Pons (tissue), 1 donor: ENCODE results near the gene MMP23B.
"Not testable (repeated sequence)": the region's sequence is repeated elsewhere in the genome, so short reads cannot be mapped to it uniquely, and the experiment has no call there.

Experiments used
- DNase-seq: peaks from one replicate; pipeline ENCODE4 v3.0.0-alpha.2; 2016; ENCODE audit warnings: low spot score

The MMP23B gene

DNA sequence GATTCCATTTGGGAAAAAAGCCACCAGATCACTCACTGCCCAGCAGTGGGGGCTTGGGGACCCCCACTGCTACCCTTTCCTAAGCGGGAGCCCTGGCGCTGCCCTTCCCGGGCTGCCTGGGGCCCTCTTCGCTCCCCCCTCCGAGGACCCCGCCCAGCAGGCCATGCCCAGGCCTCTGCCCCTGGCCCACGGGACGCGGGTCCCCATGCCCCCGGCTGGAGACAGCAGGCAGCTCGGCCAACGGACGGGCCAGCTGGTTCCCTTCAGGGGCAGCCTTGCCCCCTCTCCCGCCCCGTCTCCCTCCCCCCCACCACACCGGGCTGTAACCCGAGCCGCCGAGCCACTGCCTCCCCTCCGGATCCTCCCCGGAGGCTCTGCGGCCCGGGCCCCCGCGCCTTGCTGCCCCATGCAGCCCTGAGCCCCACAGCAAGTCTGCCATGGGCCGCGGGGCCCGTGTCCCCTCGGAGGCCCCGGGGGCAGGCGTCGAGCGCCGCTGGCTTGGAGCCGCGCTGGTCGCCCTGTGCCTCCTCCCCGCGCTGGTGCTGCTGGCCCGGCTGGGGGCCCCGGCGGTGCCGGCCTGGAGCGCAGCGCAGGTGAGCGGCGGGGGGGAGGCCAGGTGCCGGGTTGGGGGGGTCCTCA lies at the start of gene MMP23B:
MMP23B (plus strand) TSS at position 392 of the 639 bp plus-strand sequence; CDS start at position 438, 46 bp downstream.
- DNase-seq, result no peak

DNA sequence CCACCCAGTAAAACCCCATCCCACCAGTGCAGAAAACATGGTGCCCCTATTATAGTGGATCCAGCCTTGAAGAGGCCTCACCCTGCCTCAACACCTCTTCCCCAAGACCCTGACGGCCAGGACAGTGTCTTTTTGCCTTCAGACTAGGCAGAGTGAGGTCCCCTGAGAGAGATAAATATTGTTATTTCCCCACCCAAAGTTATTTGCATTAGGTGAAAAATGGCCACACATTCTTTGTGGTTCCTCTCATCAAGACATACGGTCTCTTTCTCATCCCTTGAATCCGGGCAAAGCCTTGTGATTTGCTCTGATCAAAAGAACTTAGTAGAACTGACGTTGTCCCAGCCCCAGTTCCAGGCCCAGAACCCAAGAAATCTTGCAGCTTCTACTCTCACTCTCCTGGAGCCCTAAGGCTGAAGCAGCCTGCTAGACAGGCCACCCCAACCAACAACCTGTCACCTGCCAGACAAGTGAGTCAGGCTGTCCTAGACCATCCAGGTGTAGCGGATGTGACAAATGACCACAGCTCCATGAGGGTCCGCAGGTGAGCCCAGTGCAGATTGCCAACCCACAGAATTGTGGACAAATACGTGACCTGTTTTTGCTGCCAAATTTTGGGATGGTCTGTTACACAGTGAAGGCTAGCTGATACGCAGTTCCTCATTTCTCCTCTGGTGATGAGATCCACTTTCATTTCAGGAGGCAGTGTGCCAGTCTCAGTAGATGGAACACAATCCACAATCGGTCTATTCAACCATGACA lies 49.2 kb upstream of the MMP23B start:
- no peak for DNase-seq

DNA sequence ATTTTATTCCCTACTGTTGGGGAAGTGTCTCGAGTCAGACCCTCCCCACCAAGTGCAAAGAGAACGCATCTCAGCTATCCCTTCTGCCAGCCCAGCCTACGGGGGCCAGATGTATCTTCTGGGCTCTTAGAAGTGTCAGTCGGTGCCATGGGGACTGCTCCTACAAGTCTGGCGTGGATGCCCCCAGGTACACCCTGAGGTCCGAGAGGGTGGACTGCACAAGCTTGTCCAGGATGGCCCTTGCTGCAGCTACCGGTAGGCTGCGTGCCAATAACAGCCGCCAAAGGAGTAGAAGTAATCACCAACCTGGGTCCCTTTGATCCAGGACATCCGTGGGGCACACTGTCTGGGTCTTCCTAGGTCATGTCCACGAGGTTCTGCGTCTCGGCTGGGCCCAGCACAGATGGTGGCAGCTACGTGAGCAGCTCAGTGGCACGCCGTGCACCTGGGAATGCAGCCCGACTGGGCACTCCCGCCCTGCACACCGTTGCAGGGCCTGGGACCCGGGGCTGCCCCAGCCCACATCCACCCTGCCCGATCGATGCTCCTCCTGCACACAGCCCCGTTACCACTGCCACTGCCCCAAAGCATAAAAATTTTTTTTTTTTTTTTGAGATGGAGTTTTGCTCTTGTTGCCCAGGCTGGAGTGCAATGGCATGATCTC lies 48.5 kb upstream of the MMP23B start:
- DNase-seq, result no peak

DNA sequence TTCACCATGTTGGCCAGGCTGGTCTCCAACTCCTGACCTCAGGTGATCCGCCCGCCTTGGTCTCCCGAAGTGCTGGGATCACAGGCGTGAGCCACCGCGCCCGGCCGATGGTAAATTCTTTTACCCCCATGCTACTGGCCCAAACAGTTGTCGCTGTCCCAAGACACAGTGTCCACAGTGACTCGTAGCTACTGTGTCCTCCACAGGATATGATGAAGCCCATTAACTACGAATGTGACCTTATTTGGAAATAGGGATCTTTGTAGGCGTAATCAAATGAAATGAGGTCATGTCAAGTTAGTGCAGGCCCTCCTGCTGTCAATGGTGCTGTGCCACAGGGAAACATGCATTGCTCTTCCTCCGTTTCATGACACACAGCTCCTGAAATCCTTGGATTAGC lies 40.5 kb upstream of the MMP23B start:
- DNase-seq, result no peak

DNA sequence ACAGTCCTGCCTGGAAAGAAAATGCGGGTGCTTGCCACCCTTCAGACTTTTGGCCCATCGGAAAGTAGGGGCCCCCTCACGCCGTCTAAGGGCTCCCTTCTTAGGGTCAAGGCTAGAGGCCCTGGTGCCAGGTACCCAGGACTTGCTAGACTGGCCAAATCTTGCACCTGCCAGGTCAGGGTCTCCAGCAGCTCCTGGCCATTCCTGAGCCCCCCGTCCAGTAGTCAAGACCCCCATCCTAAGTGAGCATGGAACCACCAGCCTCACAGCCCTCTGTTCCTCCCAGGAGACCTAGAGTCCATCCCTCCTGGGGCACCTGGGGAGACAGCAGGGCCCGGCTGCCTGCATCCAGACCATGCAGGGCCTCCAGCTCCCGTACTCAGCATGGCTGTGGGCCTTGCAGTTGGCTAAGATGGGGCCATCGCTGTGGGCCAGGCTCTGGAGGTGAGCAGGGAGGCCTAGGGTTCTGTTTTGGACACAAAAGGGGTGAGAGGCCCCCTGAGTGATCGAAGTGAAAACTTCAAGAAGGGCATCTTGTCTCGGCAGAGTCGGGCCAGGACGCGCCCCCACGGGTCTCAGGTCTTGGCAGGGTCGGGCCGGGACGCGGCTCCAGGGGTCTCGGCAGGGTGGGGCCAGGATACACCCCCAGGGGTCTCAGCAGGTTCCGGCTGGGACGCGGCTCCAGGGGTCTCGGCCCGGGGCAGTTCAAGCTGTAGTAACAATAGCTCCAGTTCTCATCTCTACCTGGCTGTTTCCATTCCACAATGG lies 38.0 kb upstream of the MMP23B start:
- DNase-seq, result no peak

DNA sequence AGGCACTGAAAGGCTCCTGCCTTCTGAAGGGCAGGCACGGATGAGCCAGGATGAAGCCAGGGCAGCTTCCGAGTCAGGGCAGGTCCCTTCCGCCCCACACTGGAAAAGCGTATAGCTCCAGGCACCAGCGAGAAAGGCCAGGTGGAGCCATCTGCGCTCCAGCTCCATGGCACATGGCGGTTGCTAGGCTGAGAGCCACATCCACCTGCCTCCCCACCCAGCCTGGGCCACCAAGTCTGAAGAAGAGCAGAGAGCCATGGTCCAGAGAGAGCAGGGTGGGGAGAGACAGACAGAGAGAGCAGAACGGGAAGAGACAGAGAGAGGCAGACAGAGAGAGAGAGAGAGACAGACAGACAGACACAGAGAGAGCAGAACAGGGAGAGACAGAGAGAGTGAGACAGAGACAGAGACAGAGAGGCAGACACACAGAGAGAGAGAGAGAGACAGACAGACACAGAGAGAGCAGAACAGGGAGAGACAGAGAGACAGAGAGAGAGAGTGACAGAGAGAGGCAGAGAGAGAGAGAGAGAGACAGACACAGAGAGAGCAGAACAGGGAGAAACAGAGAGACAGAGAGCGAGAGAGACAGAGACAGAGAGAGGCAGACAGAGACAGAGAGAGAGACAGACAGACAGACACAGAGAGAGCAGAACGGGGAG lies 37.2 kb upstream of the MMP23B start:
- DNase-seq, result no peak

DNA sequence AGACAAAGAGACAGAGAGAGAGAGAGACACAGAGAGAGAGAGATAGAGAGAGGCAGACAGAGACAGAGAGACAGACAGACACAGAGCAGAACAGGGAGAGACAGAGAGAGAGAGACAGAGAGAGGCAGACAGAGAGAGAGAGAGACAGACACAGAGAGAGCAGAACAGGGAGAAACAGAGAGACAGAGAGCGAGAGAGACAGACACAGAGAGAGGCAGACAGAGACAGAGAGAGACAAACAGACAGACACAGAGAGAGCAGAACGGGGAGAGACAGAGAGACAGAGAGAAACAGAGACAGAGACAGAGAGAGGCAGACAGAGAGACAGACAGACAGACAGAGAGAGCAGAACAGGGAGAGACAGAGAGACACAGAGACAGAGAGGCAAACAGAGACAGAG lies 36.6 kb upstream of the MMP23B start:
- not testable (repeated sequence) for DNase-seq

DNA sequence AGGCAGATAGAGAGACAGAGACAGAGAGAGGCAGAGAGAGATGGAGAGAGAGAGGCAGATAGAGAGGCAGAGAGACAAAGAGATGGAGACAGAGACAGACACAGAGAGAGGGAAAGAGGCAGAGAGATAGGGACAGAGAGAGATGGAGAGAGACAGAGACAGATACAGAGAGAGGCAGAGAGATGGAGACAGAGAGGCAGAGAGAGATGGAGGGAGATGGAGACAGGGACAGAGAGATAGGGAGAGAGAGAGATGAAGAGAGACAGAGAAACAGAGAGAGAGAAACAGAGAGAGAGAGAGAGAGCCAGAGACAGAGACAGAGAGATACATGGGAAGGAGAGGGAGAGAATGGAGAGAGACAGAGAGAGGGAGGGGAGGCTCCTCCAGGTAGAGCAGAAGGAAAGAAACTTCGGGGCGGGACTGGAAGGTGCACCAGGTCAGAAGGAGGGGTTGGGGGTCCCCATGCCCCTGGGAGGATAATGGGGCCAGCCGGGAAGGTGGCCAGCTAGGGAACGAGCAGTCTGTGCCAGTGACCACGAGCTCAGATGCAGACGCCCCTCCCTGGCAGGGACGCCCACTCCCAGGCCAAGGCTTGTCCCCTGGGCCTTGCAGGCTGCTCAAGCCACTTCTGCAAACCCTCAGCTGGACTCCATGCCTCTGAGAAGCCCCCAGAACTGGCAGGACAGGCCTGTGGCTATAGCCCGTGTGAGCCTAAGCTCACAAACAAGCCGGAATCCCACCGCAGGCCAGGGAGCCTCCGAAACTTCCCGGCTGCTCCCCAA lies 35.3 kb upstream of the MMP23B start:
- no peak for DNase-seq

DNA sequence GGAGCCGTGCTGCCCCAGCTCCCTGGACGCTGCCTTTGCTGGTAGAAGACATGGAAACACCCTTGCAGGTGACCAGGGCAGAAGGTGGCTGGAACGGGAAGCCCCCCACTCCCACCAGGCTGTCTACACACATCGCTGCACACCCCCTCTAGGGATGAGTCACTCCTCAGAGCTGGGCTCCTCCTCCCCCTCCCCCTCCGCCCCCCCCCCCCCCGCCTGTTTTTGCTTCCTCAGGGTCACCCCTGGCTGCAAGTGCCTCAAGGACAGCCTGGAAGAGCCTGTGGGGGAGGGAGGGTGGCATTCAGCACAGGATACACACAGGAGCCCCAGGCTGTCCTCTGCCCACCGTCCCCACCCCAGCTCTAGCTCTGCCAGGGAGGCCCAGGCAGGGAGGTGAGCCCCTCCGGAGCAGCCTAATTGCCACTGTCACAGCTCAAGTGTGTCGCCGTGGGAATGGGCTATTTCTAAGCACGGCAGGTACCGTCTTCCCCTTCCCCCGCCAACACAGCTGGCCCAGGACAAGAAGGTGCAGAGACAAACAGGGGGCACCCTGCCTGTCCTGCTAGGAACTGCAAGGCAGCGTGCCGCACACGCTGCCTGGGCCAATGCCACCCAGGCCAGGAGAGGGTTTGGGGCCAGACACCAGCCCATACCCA lies 34.6 kb upstream of the MMP23B start:
- no peak for DNase-seq

DNA sequence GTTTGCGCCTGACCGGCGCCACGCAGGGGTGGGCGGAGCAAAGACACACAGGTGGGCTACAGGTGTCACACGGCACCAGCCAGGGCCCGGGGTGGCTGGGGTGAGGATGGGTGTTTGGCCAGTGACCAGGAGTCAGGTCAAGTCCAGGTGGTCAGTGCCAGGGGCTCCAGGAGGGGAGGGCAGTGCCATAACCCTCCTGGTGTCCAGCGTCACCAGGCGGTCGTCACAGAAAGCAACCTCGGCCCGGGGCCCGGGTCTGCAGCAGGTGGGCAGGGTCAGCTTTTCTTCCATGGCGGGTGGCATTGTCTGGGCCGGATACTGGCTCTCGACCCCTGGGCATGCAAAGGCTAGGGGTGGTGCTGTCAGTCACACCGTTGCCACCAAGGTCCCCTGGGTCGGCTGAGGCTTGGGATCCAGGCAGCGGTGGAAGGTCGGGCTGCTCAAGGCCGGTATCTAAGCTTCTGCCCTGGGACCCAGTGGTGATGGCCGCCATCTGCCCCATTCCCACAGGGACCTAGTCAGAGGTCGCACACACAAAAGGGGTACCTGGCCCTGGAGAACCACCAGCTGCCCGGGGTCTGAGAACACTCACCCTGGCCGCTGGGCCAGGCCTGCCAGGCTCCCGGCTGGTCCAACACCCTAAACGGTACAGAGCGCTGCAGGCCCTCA lies 33.8 kb upstream of the MMP23B start:
- DNase-seq, result no peak

DNA sequence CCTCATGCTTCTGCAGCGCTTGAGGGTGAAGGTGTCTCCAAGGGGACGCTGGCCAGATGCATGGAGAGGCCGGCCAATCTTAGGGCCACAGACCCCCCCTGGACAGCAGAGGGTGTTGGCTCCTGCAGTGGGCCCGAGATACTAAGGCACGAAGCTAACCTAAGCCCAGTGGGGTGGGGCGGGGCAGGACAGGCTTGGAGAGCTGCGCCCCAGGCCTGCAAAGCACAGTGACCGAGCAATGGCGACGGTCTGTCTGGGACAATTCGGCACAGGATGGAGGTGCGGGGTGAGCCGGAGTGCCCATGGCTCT lies 33.3 kb upstream of the MMP23B start:
- DNase-seq, result no peak

DNA sequence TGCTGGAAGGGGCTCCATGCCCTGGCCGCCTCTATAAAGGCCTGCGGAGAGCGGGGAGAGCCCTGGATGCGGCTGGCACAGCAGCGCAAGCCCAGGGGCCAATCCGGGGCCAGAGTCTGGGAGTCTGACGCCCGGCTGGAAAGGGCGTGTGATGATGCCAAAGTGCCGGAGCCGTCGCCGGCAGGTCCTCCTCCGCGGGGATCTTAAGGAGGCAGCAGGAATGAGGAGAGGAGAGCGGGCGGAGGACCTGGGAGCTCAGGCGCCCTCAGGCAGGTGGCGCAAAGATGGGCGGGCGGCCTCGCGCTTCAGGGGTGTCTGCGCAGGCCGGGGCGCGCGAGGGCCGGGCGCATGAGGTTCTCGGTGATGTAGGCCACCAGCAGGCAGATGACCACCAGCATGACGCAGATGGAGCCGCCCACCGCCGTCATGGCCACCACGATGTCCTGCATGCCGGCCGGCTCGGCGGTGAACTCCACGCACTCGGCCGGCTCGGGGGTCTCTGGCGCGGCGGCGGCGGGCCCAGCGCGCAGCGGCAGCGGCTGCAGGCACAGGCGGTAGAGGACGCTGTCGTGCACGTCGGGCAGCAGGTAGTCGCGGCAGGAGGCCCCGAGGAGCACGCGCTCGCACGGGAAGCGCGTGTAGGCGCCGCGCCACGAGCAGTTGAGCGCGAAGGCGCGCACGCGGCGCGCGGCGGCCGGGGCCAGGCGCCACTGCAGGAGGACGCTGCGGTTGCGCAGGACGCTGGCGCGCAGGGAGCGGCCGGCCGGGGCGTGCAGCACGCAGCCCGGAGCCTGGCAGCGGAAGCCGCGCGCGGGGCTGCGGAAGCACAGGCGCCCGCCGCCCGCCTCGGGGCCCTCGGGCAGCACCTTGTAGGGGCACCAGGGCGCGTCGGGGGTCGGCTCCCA lies 32.7 kb upstream of the MMP23B start:
- DNase-seq, result no peak

DNA sequence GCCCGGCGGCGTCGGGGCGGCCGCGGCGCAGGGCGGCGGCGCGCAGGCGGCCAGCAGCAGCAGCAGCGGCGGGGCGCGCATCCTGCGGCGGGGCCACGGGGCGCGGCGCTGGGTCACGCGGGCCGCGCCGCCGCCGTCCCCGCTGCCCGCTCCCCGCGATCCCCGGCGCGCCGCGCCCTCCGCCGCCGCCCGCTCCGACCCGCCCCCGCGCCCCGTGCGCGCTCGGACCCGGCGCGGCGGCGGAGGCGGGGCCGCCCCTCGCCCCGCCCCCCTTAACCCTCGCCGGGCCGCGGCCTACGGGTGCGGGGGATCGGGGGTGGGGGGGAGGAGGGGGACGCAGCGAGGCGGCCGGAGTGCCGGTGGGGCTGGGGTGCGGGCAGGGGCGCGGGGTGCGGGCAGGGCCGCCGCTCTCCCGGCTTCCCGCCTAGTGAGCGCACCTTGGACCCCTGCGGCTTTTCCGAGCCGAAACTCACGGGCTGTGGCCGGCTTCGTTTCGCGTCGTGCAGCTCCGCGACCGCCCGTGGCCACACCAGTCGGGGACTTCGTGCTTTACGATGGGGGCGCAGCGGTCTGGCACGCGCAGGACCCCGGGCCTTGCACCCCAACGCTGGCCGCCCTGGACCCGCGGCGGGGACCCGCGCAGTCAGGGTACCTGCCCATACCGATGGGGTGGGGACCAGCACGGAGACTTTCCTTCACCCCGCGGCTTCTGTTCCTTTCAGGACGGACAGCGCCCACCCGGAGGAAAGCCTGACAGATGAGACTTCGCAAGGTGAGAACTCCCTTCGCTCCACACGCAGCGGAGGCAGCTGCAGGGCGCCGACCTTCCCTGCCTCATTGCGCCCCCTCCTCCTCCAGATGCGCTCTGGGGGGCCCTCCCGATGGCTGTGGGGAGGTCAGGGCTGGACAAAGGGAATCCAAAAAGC lies 31.8 kb upstream of the MMP23B start, which contains the start of gene FNDC10:
FNDC10 (minus strand) TSS at position 201 of the 926 bp plus-strand sequence; CDS start at position 81, 120 bp downstream.
- DNase-seq, result no peak

DNA sequence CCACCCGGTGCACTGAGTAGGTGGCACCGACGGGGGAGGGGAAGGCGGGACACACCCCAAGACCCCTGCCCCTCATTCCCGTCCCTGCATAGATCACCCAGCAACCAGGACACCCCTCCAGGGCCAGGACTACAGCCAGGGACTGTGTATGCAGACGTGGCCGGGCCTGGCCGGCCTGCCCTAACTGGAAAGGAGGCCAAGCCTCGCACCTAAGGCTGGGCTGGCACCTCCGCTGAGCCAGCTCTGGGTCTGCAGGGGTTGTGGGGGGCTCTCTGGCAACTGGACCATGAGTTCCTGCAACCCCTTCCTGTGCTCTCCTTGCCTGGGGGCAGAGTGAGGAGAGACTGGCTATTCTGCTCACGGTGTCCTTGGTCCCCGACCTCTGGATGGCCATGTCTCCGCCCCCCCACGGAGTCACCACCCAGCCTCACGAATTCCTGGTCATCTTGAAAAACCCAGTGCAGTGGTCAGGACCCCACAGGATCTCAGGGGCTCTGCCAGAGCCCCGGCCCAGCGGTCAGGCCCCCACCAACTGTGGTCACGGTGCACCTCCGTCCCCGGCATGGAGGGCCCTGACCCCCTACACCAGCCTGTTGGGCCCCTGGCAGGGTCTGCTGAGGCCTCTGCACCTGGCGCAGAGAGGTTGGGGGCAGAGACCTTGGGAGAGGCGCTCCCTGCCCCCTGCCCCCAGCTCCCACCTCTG lies 31.0 kb upstream of the MMP23B start:
- DNase-seq, result no peak

DNA sequence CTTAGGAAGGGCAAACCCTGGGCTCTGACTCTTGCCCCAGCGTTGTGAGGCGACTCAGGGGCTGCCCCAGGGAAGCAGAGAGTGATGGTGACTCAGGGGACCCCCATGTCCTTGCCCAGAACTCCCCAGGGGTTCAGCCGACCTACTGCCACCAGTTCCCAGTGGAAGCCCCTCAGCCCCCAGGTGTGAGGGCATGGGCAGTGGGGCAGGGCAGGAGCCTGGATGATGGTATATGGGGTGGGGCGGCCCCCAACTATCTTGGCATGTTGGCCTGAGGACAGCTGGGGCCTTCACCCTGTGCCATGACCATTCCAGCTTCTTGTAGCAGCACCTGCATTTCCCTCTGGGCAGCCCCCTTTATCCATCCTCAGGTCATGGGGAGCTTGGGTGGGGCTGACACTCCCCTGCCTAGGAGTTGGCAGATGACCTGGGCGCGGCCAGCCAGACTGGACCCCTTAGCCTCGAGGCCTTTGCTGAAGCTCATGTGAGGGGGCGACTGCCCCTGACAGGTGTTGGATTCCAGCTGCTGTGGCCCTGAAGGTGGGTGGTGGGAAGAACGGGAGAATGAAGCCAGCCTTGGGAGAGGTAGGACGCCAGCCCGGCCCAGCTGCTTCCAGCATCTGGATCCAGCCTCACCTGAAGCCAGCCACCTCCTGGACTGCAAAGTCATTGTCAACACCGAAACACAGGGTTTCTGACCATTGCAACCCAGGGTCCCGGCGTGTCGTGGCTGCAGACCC lies 30.2 kb upstream of the MMP23B start:
- DNase-seq, result no peak

DNA sequence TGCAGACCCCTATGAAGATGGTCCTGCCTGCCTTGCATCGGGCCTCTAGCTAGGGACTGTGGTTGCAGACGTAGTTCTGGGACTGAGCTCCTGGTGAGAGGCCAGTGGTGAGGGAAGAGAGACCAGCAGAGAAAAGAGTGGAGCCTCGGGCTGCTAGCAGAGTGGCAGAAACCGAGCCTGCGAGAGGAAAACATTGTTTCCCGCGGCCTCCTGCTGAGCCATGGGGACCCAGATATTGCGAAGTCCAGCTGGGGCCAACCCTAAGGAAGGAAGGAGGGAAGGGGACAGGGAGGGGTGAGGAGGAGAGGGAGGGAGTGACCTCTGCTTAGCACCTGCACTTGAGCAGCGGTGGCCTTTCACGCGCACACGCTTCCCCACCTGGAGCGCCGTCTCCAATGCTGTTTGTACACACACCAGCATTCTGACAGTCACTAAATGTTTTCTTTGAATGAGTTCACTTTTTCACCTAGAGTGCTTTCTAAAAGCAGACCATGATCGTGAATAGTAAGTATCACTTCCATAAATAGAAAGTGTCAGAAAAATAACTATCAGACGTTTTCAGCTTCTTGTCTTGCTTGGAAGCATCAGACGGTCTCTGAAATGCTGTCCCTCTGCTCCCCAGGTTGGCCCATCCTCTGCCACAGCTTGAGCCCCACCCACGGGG lies 29.5 kb upstream of the MMP23B start:
- DNase-seq, result no peak
